HepG2 (cell line): ENCODE data around the gene TEX12. TPM values are rescaled to one million over a fixed set of nuclear protein-coding genes. Genes with fewer than 3 reads are reported as not detected.

Experiments used
- AGO1 ChIP-seq: fragments of 200-400 bp; formaldehyde crosslinking; IDR thresholded peaks from 2 replicates; pipeline ENCODE4 v1.6.1; 2017; ENCODE audit warnings: mild to moderate bottlenecking, low read depth, low read length, moderate library complexity; ENCODE audit not compliant: poor library complexity, severe bottlenecking
- DPF2 ChIP-seq: sonication (generic); formaldehyde crosslinking; IDR thresholded peaks from 2 replicates; pipeline ENCODE4 v1.4.0; 2020; ENCODE audit warnings: mild to moderate bottlenecking, low read depth, missing genetic modification reagents, borderline replicate concordance
- GFI1 ChIP-seq: sonication (generic); formaldehyde crosslinking; IDR thresholded peaks from 2 replicates; pipeline ENCODE4 v1.5.0; 2020; ENCODE audit warnings: missing genetic modification reagents, mild to moderate bottlenecking, borderline replicate concordance
- ISX ChIP-seq: sonication (generic); formaldehyde crosslinking; conservative IDR thresholded peaks from 2 replicates; pipeline ENCODE4 v1.5.0; 2020; ENCODE audit warnings: missing genetic modification reagents
- KAT7 ChIP-seq: IDR thresholded peaks from 2 replicates; pipeline ENCODE4 v1.6.1; 2018; ENCODE audit warnings: borderline replicate concordance, missing compliant biosample characterization
- KDM5A ChIP-seq: fragments of 200-600 bp; sonication (generic); IDR thresholded peaks from 2 replicates; pipeline ENCODE4 v1.7.0; 2018; ENCODE audit warnings: antibody characterized with exemption, mild to moderate bottlenecking, low read length, borderline replicate concordance
- POLR2AphosphoS5 ChIP-seq: IDR thresholded peaks from 2 replicates; pipeline ENCODE4 v1.6.1; 2012; ENCODE audit warnings: low read depth, low read length
- RBM22 ChIP-seq: fragments of 200-400 bp; formaldehyde crosslinking; optimal IDR thresholded peaks from 2 replicates; pipeline ENCODE3; 2017; ENCODE audit warnings: mild to moderate bottlenecking, low read length, moderate library complexity
- RXRB ChIP-seq: IDR thresholded peaks from 2 replicates; pipeline ENCODE4 v1.6.1; 2016; ENCODE audit warnings: borderline replicate concordance, missing genetic modification reagents, missing compliant biosample characterization
- SKI ChIP-seq: fragments of 450-650 bp; IDR thresholded peaks from one replicate; pipeline ENCODE4 v1.6.1; 2018; ENCODE audit warnings: mild to moderate bottlenecking; ENCODE audit not compliant: partially characterized antibody
- SOX13 ChIP-seq, 3 experiments: fragments of 450-650 bp in 1 of 3; sonication (generic) in 1 of 3; formaldehyde crosslinking in 1 of 3; IDR thresholded peaks in 2 of 3; conservative IDR thresholded peaks in 1 of 3; 2 replicates each; pipeline versions ENCODE4 v1.5.0 to v1.6.1; 2016 to 2020; ENCODE audit warnings: antibody characterized with exemption in 1 of 3, mild to moderate bottlenecking in 1 of 3, missing compliant biosample characterization in 1 of 3, missing genetic modification reagents in 1 of 3, moderate library complexity in 1 of 3
- STAT5B ChIP-seq: sonication (generic); formaldehyde crosslinking; IDR thresholded peaks from 2 replicates; pipeline ENCODE4 v1.4.0; 2020; ENCODE audit warnings: missing genetic modification reagents
- TCF7 ChIP-seq: sonication (generic); IDR thresholded peaks from 2 replicates; pipeline ENCODE4 v1.6.1; 2016; ENCODE audit warnings: antibody characterized with exemption, low read depth
- ZFP36L1 ChIP-seq: sonication (generic); formaldehyde crosslinking; IDR thresholded peaks from 2 replicates; pipeline ENCODE4 v1.8.0; 2022; ENCODE audit warnings: mild to moderate bottlenecking, missing genetic modification reagents, moderate library complexity
- ZNF335 ChIP-seq: sonication (generic); formaldehyde crosslinking; IDR thresholded peaks from 2 replicates; pipeline ENCODE4 v1.4.0; 2020; ENCODE audit warnings: missing genetic modification reagents
- polyA plus RNA-seq, 8 experiments: library from polyadenylated mRNA; depleted of rRNA in 3 of 8; stranded (reverse) in 7 of 8; unstranded in 1 of 8; fragments of >200 nt; fragmentation: Illumina TruSeq in 4 of 8; extraction: Trizol in 4 of 8; gene quantifications; 2 replicates each; pipeline versions ENCODE4 v1.2.1 to v1.2.3, GENCODE V29; 2011 to 2016; ENCODE audit warnings: low read depth in 4 of 8, missing spikeins in 1 of 8, mixed read lengths in 1 of 8; ENCODE audit not compliant: insufficient read depth in 1 of 8
- total RNA-seq, 5 experiments: library from RNA; depleted of rRNA; stranded (reverse); fragments of >200 nt; fragmentation: Illumina TruSeq; extraction: Trizol; gene quantifications; 2 replicates each; pipeline ENCODE4 v1.2.3, GENCODE V29; 2016; ENCODE audit warnings: low read depth in 1 of 5
- TF ChIP-seq, protein P1 (sequence below): sonication (generic); formaldehyde crosslinking; IDR thresholded peaks from 2 replicates; pipeline ENCODE4 v1.4.0; 2020; ENCODE audit warnings: missing genetic modification reagents
- TF ChIP-seq, protein P2 (sequence below): IDR thresholded peaks from 2 replicates; pipeline ENCODE4 v1.6.1; 2016; ENCODE audit warnings: missing compliant biosample characterization, missing genetic modification reagents, borderline replicate concordance

Gene TEX12
- total and polyA plus RNA-seq, 2 of the 13 experiments (the other 11 are each of a cell fraction or from before 2014, with no cell fraction given) = not detected

DNA sequence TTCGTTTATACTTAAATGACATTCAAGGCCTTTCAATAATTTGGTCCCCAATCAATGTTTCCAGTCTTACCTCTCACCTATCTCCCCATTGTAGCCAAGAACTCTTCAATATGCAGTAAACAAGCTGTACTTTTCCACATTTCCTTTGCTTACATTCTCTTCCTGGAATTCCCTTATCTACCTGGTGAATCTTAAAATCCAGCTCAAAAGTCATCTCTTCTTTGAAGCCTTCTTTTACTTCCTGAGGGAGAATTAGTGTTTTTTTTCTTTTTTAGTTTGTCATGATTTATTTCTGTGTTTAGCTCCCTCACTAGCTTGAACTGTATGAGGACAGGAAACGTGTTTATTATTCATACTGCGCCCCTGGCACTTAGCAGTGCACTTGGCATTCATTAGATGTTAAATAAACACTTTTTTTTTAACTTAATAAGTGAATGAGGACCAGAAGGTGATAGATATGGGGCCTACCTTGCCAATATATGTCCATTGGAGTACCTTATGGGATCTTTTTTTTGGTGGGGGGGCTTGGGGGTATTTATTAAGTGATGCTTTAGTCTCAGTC lies 54.2 kb downstream of the TEX12 start (continued):
- TF ChIP-seq, protein P1, sequence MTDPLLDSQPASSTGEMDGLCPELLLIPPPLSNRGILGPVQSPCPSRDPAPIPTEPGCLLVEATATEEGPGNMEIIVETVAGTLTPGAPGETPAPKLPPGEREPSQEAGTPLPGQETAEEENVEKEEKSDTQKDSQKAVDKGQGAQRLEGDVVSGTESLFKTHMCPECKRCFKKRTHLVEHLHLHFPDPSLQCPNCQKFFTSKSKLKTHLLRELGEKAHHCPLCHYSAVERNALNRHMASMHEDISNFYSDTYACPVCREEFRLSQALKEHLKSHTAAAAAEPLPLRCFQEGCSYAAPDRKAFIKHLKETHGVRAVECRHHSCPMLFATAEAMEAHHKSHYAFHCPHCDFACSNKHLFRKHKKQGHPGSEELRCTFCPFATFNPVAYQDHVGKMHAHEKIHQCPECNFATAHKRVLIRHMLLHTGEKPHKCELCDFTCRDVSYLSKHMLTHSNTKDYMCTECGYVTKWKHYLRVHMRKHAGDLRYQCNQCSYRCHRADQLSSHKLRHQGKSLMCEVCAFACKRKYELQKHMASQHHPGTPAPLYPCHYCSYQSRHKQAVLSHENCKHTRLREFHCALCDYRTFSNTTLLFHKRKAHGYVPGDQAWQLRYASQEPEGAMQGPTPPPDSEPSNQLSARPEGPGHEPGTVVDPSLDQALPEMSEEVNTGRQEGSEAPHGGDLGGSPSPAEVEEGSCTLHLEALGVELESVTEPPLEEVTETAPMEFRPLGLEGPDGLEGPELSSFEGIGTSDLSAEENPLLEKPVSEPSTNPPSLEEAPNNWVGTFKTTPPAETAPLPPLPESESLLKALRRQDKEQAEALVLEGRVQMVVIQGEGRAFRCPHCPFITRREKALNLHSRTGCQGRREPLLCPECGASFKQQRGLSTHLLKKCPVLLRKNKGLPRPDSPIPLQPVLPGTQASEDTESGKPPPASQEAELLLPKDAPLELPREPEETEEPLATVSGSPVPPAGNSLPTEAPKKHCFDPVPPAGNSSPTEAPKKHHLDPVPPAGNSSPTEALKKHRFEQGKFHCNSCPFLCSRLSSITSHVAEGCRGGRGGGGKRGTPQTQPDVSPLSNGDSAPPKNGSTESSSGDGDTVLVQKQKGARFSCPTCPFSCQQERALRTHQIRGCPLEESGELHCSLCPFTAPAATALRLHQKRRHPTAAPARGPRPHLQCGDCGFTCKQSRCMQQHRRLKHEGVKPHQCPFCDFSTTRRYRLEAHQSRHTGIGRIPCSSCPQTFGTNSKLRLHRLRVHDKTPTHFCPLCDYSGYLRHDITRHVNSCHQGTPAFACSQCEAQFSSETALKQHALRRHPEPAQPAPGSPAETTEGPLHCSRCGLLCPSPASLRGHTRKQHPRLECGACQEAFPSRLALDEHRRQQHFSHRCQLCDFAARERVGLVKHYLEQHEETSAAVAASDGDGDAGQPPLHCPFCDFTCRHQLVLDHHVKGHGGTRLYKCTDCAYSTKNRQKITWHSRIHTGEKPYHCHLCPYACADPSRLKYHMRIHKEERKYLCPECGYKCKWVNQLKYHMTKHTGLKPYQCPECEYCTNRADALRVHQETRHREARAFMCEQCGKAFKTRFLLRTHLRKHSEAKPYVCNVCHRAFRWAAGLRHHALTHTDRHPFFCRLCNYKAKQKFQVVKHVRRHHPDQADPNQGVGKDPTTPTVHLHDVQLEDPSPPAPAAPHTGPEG = no peak
- no peak for TF ChIP-seq DPF2
- no peak for TF ChIP-seq KAT7 (CRISPR knock-in tag)
- no peak for TF ChIP-seq AGO1
- peak; percentile 46; the same call in 1 of the 2 replicates for TF ChIP-seq GFI1 (CRISPR knock-in tag)
- TF ChIP-seq ZFP36L1 (CRISPR knock-in tag) = no peak
- TF ChIP-seq ISX (CRISPR knock-in tag) = no peak
- no peak for TF ChIP-seq RBM22
- TF ChIP-seq POLR2AphosphoS5 = no peak
- no peak for TF ChIP-seq KDM5A
- TF ChIP-seq SOX13 (IDR thresholded peaks at IDR 0.05) = no peak
- peak in 1 of 2 experiments; percentile 46; a peak in 1 of 4 replicates for TF ChIP-seq SOX13 (CRISPR knock-in tag; conservative IDR thresholded peaks at IDR 0.05 in 1 of 2, IDR thresholded peaks at IDR 0.05 in 1 of 2)
- no peak for TF ChIP-seq STAT5B (CRISPR knock-in tag)
- TF ChIP-seq SKI = no peak
- peak; percentile 54; the same call in 1 of the 2 replicates for TF ChIP-seq RXRB (CRISPR knock-in tag)
- no peak for TF ChIP-seq TCF7
- TF ChIP-seq, protein P2, sequence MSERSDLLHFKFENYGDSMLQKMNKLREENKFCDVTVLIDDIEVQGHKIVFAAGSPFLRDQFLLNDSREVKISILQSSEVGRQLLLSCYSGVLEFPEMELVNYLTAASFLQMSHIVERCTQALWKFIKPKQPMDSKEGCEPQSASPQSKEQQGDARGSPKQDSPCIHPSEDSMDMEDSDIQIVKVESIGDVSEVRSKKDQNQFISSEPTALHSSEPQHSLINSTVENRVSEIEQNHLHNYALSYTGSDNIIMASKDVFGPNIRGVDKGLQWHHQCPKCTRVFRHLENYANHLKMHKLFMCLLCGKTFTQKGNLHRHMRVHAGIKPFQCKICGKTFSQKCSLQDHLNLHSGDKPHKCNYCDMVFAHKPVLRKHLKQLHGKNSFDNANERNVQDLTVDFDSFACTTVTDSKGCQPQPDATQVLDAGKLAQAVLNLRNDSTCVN = no peak
- TF ChIP-seq ZNF335 = no peak
